ENCODE results near the gene S1PR2. TPM values are rescaled to one million over a fixed set of nuclear protein-coding genes. Genes with fewer than 3 reads are reported as not detected.

Gene S1PR2
- total and polyA plus RNA-seq, 9 of the 15 experiments (the other 6 are each of a cell fraction or from before 2014, with no cell fraction given) = 1.5 to 3.9 (median 2.0) TPM

DNA sequence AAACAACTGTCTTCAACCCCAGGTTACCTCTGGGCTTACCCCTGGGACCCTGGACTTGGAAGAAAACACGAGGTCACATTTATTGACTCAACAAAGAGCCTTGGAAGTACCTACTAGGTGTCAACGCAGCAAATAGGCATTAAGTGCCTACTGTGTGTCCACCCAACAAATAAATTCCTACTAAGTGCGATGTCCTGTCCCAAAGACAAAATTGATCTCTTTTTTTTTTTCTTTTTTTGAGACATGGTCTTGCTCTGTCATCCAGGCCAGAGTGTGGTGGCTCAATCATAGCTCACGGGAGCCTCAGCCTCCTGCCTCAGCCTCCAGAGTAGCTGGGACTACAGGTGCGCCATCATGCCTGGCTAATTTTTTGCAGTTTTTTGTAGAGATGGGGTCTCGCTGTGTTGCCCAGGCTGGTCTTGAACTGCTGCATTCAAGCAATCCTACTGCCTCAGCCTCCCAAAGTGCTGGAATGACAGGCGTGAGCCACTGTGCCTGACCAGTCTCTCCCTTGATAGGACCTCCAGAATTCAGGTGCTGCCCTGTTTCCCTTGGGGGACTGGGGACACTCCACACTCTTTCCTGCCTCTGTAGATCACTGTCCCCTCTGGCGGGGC, 589 bp upstream of the S1PR2 start (continued):
- no peak for TF ChIP-seq USF2 (CRISPR knock-in tag; IDR thresholded peaks at IDR 0.05)
- TF ChIP-seq KHSRP (IDR thresholded peaks at IDR 0.05) = 0 out of 2 replicates have a peak, but pooled peaks have one; percentile 1
- no peak for TF ChIP-seq ZNF143 (CRISPR knock-in tag; IDR thresholded peaks at IDR 0.05)
- no peak for TF ChIP-seq ZFP91 (CRISPR knock-in tag; IDR thresholded peaks at IDR 0.05)
- TF ChIP-seq HES1 (IDR thresholded peaks at IDR 0.05; ENCODE audit: low read depth) = no peak
- no peak for TF ChIP-seq TCF7L2 (IDR thresholded peaks at IDR 0.05; ENCODE audit: low read depth, low read length)
- no peak for TF ChIP-seq SIN3B (IDR thresholded peaks at IDR 0.05; ENCODE audit: low read depth)
- TF ChIP-seq DMBX1 (CRISPR knock-in tag; IDR thresholded peaks at IDR 0.05; ENCODE audit: borderline replicate concordance) = no peak
- TF ChIP-seq ZNF184 (CRISPR knock-in tag; IDR thresholded peaks at IDR 0.05) = no peak
- no peak for TF ChIP-seq ZNF274 (IDR thresholded peaks at IDR 0.05; ENCODE audit: borderline replicate concordance, low read depth, low read length)
- TF ChIP-seq TBL1XR1 (IDR thresholded peaks at IDR 0.05; ENCODE audit: low read length in 2 of 2) = no peak; a peak in 1 of 4 replicates
- TF ChIP-seq HNRNPK (IDR thresholded peaks at IDR 0.05; ENCODE audit: low read depth, low read length, poor library complexity, severe bottlenecking) = no peak
- no peak for TF ChIP-seq ILK (tag; IDR thresholded peaks at IDR 0.05; ENCODE audit: borderline replicate concordance, low read depth)
- peak in 1 of 2 experiments; percentile 14; a peak in 1 of 4 replicates for TF ChIP-seq HDAC1 (IDR thresholded peaks at IDR 0.05)
- TF ChIP-seq NR3C1 (CRISPR knock-in tag; IDR thresholded peaks at IDR 0.05) = no peak
- TF ChIP-seq EP400 (IDR thresholded peaks at IDR 0.05) = 0 out of 2 replicates have a peak, but pooled peaks have one; percentile 18
- TF ChIP-seq, protein P1, sequence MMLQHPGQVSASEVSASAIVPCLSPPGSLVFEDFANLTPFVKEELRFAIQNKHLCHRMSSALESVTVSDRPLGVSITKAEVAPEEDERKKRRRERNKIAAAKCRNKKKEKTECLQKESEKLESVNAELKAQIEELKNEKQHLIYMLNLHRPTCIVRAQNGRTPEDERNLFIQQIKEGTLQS (IDR thresholded peaks at IDR 0.05) = 0 out of 2 replicates have a peak, but pooled peaks have one; percentile 6
- TF ChIP-seq, protein P1 (CRISPR knock-in tag; conservative IDR thresholded peaks at IDR 0.05) = no peak
- TF ChIP-seq ZKSCAN1 (IDR thresholded peaks at IDR 0.05; ENCODE audit: low read depth, low read length) = peak; percentile 99
- no peak for TF ChIP-seq ZBTB17 (CRISPR knock-in tag; IDR thresholded peaks at IDR 0.05)
- no peak for TF ChIP-seq FOXP4 (CRISPR knock-in tag; IDR thresholded peaks at IDR 0.05; ENCODE audit: borderline replicate concordance)
- TF ChIP-seq ZNF384 (IDR thresholded peaks at IDR 0.05; ENCODE audit: low read depth, low read length) = no peak
- no peak for TF ChIP-seq BMI1 (IDR thresholded peaks at IDR 0.05; ENCODE audit: low read length)
- TF ChIP-seq STAT5B (CRISPR knock-in tag; IDR thresholded peaks at IDR 0.05) = no peak

All from K562 (cell line).